PFSK-1 (cell line): ENCODE measurements around the gene NCAPH2.

Experiments
- FOXP2 ChIP-seq: optimal IDR thresholded peaks from 2 replicates; pipeline ENCODE3; 2011; ENCODE audit warnings: borderline replicate concordance, control low read depth, inconsistent platforms; ENCODE audit not compliant: insufficient read depth; ENCODE audit errors: extremely low read length, extremely low read depth
- POLR2AphosphoS5 ChIP-seq: IDR thresholded peaks from 2 replicates; pipeline ENCODE4 v1.6.1; 2012; ENCODE audit warnings: low read depth, mild to moderate bottlenecking, control low read depth, low read length, moderate library complexity
- SIN3A ChIP-seq: IDR thresholded peaks from 2 replicates; pipeline ENCODE4 v1.6.1; 2012; ENCODE audit warnings: mild to moderate bottlenecking, low read length, moderate library complexity, borderline replicate concordance; ENCODE audit not compliant: insufficient read depth
- TAF1 ChIP-seq: IDR thresholded peaks from 2 replicates; pipeline ENCODE4 v1.6.1; 2012; ENCODE audit warnings: low read length, control low read depth, borderline replicate concordance; ENCODE audit not compliant: insufficient read depth
- TF ChIP-seq, protein P1 (sequence below), 2 experiments: IDR thresholded peaks; 2 replicates each; pipeline versions ENCODE4 v1.6.1 to v1.8.0; 2011 to 2012; ENCODE audit warnings: low read depth in 2 of 2, low read length in 2 of 2, control low read depth in 1 of 2, inconsistent platforms in 1 of 2, mild to moderate bottlenecking in 1 of 2, moderate library complexity in 1 of 2; ENCODE audit not compliant: insufficient read depth in 1 of 2

The NCAPH2 gene

DNA sequence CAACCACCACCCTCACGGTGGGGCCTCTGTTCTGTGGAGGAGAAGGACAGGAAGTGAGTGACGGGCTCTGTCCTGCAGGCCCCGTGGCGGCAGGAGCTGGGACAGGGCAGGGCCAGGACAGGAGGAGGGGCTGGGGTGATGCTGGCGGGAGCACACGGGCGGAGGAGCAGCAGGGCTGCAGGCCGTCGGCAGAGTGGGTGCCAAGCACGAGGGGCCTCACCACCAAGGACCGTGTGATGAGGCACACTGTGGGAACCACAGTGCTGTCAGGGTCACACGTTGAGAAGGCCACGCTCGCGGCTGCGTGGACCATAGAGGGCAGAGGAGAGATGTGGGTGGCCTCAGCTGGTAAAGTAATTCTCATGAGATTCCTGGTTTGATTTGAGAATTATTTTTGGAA lies 8.9 kb downstream of the NCAPH2 start:
- no peak for TF ChIP-seq SIN3A

DNA sequence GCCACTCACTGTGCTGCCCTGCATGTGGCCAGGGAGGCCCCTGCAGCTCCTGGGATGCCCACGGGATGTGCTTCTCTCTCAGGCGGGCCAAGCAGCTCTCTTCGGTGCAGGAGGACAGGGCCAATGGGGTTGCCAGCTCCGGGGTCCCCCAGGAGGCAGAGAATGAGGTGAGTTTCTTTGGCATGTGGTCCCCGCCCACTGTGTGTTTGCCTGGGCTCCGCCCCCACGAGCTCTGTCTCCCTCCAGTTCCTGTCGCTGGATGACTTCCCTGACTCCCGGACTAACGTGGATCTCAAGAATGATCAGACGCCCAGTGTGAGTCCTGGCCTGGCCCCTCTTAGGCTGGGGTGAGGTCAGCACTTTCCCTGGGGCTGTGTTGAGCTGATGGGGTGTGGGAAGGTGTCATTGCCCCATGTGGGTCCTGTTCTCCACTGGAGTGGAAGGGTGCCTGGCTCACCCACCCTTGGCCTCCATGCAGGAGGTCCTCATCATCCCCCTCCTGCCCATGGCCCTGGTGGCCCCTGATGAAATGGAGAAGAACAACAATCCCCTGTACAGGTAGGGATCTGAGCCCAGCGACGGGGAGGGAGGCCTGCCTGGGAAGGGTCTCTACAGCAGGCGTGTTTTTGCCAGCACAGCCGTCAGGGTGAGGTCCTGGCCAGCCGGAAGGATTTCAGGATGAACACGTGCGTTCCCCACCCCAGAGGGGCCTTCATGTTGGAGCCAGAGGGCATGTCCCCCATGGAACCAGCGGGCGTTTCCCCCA lies 9.7 kb downstream of the NCAPH2 start:
- no peak for TF ChIP-seq TAF1
- no peak for TF ChIP-seq SIN3A
- no peak for TF ChIP-seq FOXP2
- no peak for TF ChIP-seq POLR2AphosphoS5
- TF ChIP-seq, protein P1, sequence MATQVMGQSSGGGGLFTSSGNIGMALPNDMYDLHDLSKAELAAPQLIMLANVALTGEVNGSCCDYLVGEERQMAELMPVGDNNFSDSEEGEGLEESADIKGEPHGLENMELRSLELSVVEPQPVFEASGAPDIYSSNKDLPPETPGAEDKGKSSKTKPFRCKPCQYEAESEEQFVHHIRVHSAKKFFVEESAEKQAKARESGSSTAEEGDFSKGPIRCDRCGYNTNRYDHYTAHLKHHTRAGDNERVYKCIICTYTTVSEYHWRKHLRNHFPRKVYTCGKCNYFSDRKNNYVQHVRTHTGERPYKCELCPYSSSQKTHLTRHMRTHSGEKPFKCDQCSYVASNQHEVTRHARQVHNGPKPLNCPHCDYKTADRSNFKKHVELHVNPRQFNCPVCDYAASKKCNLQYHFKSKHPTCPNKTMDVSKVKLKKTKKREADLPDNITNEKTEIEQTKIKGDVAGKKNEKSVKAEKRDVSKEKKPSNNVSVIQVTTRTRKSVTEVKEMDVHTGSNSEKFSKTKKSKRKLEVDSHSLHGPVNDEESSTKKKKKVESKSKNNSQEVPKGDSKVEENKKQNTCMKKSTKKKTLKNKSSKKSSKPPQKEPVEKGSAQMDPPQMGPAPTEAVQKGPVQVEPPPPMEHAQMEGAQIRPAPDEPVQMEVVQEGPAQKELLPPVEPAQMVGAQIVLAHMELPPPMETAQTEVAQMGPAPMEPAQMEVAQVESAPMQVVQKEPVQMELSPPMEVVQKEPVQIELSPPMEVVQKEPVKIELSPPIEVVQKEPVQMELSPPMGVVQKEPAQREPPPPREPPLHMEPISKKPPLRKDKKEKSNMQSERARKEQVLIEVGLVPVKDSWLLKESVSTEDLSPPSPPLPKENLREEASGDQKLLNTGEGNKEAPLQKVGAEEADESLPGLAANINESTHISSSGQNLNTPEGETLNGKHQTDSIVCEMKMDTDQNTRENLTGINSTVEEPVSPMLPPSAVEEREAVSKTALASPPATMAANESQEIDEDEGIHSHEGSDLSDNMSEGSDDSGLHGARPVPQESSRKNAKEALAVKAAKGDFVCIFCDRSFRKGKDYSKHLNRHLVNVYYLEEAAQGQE (IDR thresholded peaks at IDR 0.05; ENCODE audit: insufficient read depth in 1 of 2, low read depth in 2 of 2, low read length in 2 of 2): no peak

DNA sequence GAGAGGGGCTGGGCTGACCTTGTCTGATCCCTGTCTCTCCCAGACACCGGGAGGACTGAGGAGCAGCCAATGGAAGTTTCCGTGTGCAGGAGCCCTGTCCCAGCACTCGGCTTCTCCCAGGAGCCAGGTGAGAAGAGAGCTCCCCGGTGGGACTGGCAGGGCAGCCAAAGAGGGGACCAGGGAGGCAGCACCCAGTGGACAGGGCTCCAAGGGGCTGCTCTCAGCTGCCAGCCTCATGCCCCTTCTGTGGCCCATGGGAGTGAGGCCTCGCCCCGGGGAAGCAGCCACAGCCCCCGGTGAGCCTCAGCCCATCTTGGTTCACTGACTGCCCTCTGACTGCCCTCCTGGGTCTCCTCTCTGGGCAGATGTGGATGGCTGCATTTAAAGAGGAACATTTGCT lies 10.6 kb downstream of the NCAPH2 start:
- TF ChIP-seq FOXP2 (no peak), POLR2AphosphoS5 (no peak), SIN3A (no peak), TAF1 (no peak)
- TF ChIP-seq, protein P1 (IDR thresholded peaks at IDR 0.05; ENCODE audit: insufficient read depth in 1 of 2, low read depth in 2 of 2, low read length in 2 of 2): no peak

DNA sequence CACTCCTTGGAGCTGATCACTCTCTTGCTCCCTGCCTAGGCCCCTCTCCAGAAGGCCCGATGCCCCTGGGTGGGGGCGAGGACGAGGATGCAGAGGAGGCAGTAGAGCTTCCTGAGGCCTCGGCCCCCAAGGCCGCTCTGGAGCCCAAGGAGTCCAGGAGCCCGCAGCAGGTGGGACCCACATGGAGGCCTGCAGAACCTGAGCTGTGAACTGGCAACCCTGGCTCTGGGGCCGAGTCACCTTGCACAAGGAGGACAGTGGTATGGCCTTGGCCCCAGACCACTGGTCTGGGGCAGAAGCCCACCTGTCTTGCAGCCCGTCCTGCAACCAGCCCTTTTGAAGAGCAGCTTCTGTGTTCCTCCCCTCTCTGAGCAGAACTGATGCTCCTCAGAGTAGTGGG lies 11.1 kb downstream of the NCAPH2 start:
- TF ChIP-seq SIN3A: no peak
- TF ChIP-seq POLR2AphosphoS5: no peak
- TF ChIP-seq TAF1: no peak
- TF ChIP-seq, protein P1 (IDR thresholded peaks at IDR 0.05; ENCODE audit: insufficient read depth in 1 of 2, low read depth in 2 of 2, low read length in 2 of 2): no peak
- TF ChIP-seq FOXP2: no peak

DNA sequence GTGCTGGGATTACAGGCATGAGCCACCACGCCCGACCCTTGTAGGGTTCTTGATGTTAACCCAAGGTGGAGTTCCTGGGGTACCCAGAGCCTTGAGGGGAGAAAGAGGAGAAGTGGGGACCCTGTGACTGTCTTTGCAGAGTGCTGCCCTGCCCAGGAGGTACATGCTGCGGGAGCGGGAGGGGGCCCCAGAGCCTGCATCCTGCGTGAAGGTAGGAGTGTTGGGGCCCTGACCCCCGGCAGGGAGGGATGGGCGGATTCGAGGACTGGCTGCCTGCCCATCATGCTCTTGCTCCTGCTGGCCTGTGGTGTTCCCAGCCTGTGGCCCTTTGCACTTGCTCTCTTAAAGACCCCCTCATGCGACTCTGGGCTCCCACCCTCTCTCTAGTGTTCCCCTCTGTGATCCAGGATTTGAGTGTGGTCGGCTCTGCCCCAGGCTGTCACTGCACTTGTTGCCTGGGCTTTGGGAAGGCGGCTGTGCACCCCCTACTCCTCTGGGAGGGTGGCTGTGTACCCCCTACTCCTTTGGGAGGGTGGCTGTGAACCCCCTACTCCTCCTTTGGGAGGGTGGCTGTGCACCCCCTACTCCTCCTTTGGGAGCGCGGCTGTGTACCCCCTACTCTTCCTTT lies 12.9 kb downstream of the NCAPH2 start:
- TF ChIP-seq, protein P1 (IDR thresholded peaks at IDR 0.05; ENCODE audit: insufficient read depth in 1 of 2, low read depth in 2 of 2, low read length in 2 of 2): no peak
- no peak for TF ChIP-seq FOXP2
- no peak for TF ChIP-seq TAF1
- no peak for TF ChIP-seq POLR2AphosphoS5
- TF ChIP-seq SIN3A: no peak
